HL-60 (cell line): Measurements from ENCODE around the gene BCHE.

Source experiments
- DNase-seq, 2 experiments: peaks; one replicate each; pipeline ENCODE4 v3.0.0-alpha.2; 2010 to 2020; ENCODE audit warnings: low read depth in 1 of 2, low spot score in 1 of 2
- H3K27ac ChIP-seq: fragments of 250-450 bp; sonication (Bioruptor Pico); replicated peaks from 2 replicates; pipeline ENCODE4 v1.5.1; 2020; ENCODE audit warnings: mild to moderate bottlenecking, moderate library complexity
- H3K27me3 ChIP-seq: fragments of 250-450 bp; sonication (Bioruptor Pico); 2 replicates; pipeline ENCODE4 v1.5.1; 2021; ENCODE audit warnings: mild to moderate bottlenecking, moderate library complexity; ENCODE audit not compliant: insufficient read depth, poor library complexity, severe bottlenecking
- H3K4me3 ChIP-seq: replicated peaks from 2 replicates; pipeline ENCODE4 v1.5.1; 2011; ENCODE audit warnings: mild to moderate bottlenecking, control low read depth, low read length; ENCODE audit not compliant: insufficient read depth
- CTCF ChIP-seq: IDR thresholded peaks from one replicate; pipeline ENCODE4 v1.5.1; 2011; ENCODE audit warnings: low read length, control low read depth, inconsistent platforms; ENCODE audit not compliant: insufficient read depth
- GABPA ChIP-seq: IDR thresholded peaks from 2 replicates; pipeline ENCODE4 v1.6.1; 2012; ENCODE audit warnings: low read depth
- POLR2AphosphoS5 ChIP-seq: IDR thresholded peaks from 2 replicates; pipeline ENCODE4 v1.6.1; 2012; ENCODE audit warnings: low read depth
- REST ChIP-seq: IDR thresholded peaks from 2 replicates; pipeline ENCODE4 v1.6.1; 2012; ENCODE audit warnings: low read depth; ENCODE audit not compliant: insufficient replicate concordance
- SPI1 ChIP-seq: IDR thresholded peaks from 2 replicates; pipeline ENCODE4 v1.6.1; 2012; ENCODE audit warnings: low read depth, mild to moderate bottlenecking, borderline replicate concordance

BCHE gene

GRCh38 chr3:165753560-165753959, 83.7 kb downstream of the BCHE start:
- DNase-seq, result no peak
- TF ChIP-seq GABPA (no peak), CTCF (no peak), REST (no peak), SPI1 (no peak), POLR2AphosphoS5 (no peak)
- Histone ChIP-seq H3K27me3 (no peaks in the 10 kb centered on the region), H3K27ac (no peak overlapping the region), H3K4me3 (no peak overlapping the region)

- DNase-seq, result no peak
- Histone ChIP-seq H3K27ac (no peak overlapping the region), H3K4me3 (no peak overlapping the region), H3K27me3 (no peaks in the 10 kb centered on the region)
- no peak for TF ChIP-seq POLR2AphosphoS5
- no peak for TF ChIP-seq GABPA
- no peak for TF ChIP-seq SPI1
- TF ChIP-seq REST, result no peak
- TF ChIP-seq CTCF, result no peak
Measured at GRCh38 chr3:165751637-165752036, 85.6 kb downstream of the BCHE start.

DNA sequence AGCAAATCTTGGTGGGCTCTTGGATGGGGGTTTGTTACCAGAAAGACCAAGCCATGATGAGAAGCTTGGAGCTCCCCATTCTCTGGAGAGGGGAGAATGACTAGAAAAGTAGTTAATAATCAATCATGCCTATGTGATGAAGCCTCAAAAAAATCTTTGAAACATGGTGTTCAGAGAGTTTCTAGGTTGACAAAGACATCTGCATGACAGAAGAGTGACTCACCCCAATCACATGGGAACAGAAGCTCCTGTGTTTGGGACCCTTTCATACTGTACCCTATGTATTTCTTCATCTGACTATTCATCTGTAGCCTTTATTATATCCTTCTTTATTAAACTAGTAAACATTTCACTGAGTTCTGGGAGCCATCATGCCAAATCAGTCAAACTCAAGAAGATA, 87.4 kb downstream of the BCHE start:
- no peak overlapping the region for H3K27ac ChIP-seq
- no peak overlapping the region for H3K4me3 ChIP-seq
- no peaks in the 10 kb centered on the region for H3K27me3 ChIP-seq
- DNase-seq, result no peak
- TF ChIP-seq GABPA (no peak), CTCF (no peak), POLR2AphosphoS5 (no peak), REST (no peak), SPI1 (no peak)
